ENCODE results near the gene JAG1. TPM values are rescaled to one million over a fixed set of nuclear protein-coding genes. Genes with fewer than 3 reads are reported as not detected.
A peak's percentile ranks its signal among the peaks of the same experiment; 100 is the strongest.

JAG1 gene
- total RNA-seq, 3 donors from 2014 or later: 87.1 to 104 (median 94.4) TPM

DNA sequence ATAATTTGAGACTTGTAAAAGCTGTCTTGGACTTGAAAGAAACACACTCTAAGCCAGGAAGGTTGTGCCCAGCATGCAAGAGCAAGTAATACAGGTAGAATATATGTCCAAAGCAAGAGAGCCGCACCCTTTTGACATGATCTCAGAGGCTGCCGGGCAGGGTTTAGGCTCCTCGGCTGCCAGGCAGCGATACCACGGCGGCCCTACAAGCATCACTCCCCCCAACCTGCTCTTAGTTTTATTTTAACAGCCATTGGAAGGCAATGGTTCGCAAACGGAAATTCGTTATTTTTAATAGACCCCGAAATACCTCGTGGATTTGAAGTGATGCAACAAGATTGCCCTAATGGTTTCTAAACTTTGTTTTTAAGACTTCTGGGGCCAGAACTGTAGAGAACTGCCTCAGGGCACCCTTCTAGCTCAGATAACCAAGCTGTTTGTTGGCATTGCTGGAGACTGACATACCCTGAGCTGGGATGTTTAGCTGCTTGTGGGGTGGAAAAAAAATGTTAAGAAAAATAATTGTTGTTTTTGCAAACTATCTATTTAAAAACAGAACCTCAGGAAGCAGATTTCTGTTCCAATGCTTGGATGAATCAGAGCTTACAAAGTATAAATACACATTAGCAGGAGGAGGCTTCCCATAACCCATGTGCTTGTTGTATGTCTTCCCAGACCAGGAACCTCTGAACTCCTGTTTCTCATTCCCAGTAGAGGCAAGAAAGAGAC lies 39.0 kb downstream of the JAG1 start:
- peak; percentile 25 for ATAC-seq
- Histone ChIP-seq H3K4me1 (ENCODE audit: low read depth) (peaks cover 18% of the 10 kb centered on the region), H3K36me3 (ENCODE audit: low read depth) (no peaks in the 10 kb centered on the region), H3K9me3 (no peaks in the 10 kb centered on the region), H3K4me3 (no peak overlapping the region)
- TF ChIP-seq, protein P1, sequence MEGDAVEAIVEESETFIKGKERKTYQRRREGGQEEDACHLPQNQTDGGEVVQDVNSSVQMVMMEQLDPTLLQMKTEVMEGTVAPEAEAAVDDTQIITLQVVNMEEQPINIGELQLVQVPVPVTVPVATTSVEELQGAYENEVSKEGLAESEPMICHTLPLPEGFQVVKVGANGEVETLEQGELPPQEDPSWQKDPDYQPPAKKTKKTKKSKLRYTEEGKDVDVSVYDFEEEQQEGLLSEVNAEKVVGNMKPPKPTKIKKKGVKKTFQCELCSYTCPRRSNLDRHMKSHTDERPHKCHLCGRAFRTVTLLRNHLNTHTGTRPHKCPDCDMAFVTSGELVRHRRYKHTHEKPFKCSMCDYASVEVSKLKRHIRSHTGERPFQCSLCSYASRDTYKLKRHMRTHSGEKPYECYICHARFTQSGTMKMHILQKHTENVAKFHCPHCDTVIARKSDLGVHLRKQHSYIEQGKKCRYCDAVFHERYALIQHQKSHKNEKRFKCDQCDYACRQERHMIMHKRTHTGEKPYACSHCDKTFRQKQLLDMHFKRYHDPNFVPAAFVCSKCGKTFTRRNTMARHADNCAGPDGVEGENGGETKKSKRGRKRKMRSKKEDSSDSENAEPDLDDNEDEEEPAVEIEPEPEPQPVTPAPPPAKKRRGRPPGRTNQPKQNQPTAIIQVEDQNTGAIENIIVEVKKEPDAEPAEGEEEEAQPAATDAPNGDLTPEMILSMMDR (IDR thresholded peaks at IDR 0.05): no peak
- DNase-seq: no peak
- intact Hi-C loops (cut with DNase I, micrococcal nuclease): no loop called here

DNA sequence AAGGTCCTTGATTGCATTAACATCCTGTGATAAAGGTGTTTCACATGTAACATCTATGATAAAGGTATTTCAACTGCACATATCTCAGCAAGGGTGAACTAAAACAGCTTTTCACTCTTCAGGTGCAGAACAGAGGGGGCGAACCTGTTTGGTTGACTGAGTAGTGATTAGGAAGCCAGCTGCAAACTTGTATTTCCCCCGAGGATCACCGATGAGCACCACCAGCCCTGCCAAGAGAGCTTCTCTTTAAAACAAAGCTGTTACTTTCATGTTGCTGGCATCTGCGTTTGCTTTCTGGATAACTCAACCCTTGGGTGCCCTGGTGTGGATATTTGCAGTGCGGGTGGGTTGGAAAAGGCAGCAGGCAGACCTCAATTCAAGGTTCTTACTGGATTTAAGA lies 39.6 kb downstream of the JAG1 start:
- ATAC-seq (no peak), DNase-seq (no peak)
- H3K9me3 ChIP-seq: no peaks in the 10 kb centered on the region
- H3K4me3 ChIP-seq: no peak overlapping the region
- TF ChIP-seq, protein P1 (IDR thresholded peaks at IDR 0.05): no peak
- H3K4me1 ChIP-seq (ENCODE audit: low read depth): peaks cover 18% of the 10 kb centered on the region
- intact Hi-C loops (cut with DNase I, micrococcal nuclease): no loop called here
- no peaks in the 10 kb centered on the region for H3K36me3 ChIP-seq (ENCODE audit: low read depth)

DNA sequence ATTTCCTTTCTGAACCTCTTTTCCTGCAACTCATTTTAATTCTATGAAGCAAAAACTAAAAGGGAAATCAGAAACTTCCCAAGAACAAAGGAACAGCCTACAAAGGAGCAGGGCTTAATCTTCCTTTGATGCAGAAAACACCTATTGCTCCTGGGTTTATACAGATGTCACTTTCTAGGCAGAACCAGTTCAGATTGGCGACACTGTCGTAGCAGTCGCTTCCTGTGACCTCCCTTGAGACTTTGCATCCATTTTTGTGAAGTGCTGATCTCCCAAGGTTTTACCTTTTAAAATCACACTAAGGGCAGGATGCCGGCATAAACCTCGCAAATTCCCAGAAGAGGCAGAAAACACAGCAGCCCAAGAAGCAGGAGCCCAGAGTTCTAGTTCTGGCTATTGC lies 40.1 kb downstream of the JAG1 start:
- no peak for ATAC-seq
- Histone ChIP-seq H3K9me3 (no peaks in the 10 kb centered on the region), H3K4me1 (ENCODE audit: low read depth) (peaks cover 18% of the 10 kb centered on the region), H3K4me3 (no peak overlapping the region), H3K36me3 (ENCODE audit: low read depth) (no peaks in the 10 kb centered on the region)
- TF ChIP-seq, protein P1 (IDR thresholded peaks at IDR 0.05): no peak
- no peak for DNase-seq
- intact Hi-C loops (cut with DNase I, micrococcal nuclease): no loop called here

DNA sequence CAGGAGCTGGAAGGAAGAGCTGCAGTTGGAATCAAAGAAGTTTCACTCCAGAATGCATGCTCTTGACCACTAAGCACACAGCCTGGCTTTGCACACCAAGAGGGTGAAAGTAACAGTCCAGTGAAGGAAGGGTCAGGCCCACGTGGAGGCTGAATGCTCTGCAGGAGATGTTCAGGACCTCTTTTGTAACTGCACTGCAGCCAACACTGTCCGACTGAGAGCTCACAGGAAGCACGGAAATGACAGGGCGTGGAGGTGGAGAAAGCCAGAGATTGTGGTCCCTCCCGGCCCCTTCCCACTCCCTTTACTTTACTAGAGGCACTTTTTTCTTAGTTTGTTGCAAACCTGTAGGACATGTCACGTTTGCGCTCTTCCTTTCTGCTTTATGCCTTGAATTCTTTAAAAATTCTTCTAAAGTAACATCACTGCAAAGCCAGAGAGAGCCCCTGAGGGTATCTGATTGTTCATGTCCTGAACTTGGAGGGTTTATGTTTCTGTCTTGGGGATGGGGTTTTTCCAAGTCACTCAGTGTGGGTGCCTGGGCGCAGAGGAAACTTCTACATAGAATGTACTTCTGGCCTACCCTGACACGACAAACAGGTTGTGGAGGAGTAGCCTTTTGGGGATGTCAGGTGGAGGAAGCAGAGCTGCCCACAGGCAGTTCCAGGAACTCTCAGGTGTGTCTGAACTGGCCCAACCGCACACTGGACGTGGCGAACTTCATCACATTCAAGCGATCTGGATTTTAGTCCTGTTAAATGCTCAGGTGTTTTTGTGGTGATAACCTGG lies 40.9 kb downstream of the JAG1 start:
- Histone ChIP-seq H3K4me3 (no peak overlapping the region), H3K36me3 (ENCODE audit: low read depth) (no peaks in the 10 kb centered on the region), H3K9me3 (no peaks in the 10 kb centered on the region), H3K4me1 (ENCODE audit: low read depth) (peaks cover 18% of the 10 kb centered on the region)
- TF ChIP-seq, protein P1 (IDR thresholded peaks at IDR 0.05): no peak
- DNase-seq: no peak
- intact Hi-C loops (cut with DNase I, micrococcal nuclease): no loop called here
- no peak for ATAC-seq

DNA sequence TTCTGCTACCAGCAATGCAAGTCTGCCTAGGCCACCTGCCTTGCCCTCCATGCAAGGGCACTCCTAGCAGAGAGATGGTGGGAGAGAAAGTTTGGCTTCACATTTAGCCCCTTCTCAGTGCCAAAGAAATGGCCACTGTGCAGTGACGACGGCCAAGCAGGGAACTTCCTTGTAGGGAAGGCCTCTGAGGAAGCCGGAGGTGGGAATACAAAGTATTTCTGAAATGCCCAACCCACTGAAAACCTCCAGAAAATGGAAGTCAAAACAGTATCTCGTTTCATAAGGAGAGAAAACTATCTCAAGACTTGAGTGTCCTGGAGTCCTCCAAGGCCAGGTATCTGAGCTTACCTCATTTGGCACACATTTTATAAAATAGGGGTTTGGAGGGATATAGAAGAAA lies 42.7 kb downstream of the JAG1 start:
- DNase-seq: no peak
- Histone ChIP-seq H3K9me3 (no peaks in the 10 kb centered on the region), H3K4me3 (no peak overlapping the region), H3K4me1 (ENCODE audit: low read depth) (peaks cover 1% of the 10 kb centered on the region), H3K36me3 (ENCODE audit: low read depth) (no peaks in the 10 kb centered on the region)
- no peak for ATAC-seq
- intact Hi-C loops (cut with DNase I, micrococcal nuclease): no loop called here
- TF ChIP-seq, protein P1 (IDR thresholded peaks at IDR 0.05): no peak
